ENCODE results near the gene COL23A1. TPM values are rescaled to one million over a fixed set of nuclear protein-coding genes. Genes with fewer than 3 reads are reported as not detected.

COL23A1 gene
- polyA plus RNA-seq, 1 donor (not counting 4 experiments of a cell fraction or from before 2014, with no cell fraction given) = not detected

GRCh38 chr5:178499352-178499751 lies 90.8 kb downstream of the COL23A1 start:
- Histone ChIP-seq H3K27me3 (ENCODE audit: control insufficient read depth, extremely low read depth, insufficient read depth, low read length) (no peaks in the 10 kb centered on the region), H3K4me2 (ENCODE audit: control insufficient read depth, extremely low read depth, insufficient read depth, low read depth, low read length) (no peak overlapping the region), H2AFZ (ENCODE audit: control insufficient read depth, low read length) (no peak overlapping the region), H3K36me3 (ENCODE audit: control insufficient read depth in 2 of 2, extremely low read depth in 1 of 2, insufficient read depth in 2 of 2, low read length in 2 of 2) (no peaks in the 10 kb centered on the region), H3K79me2 (ENCODE audit: control insufficient read depth, insufficient read depth, low read length) (no peaks in the 10 kb centered on the region), H4K20me1 (ENCODE audit: control insufficient read depth, extremely low read depth, insufficient read depth, low read length) (no peaks in the 10 kb centered on the region), H3K9me3 (ENCODE audit: control insufficient read depth, low read depth, low read length) (no peaks in the 10 kb centered on the region), H3K9me1 (ENCODE audit: control insufficient read depth, extremely low read depth, insufficient read depth, low read length) (no peaks in the 10 kb centered on the region), H3K9ac (ENCODE audit: control insufficient read depth, extremely low read depth, insufficient read depth, low read length) (no peak overlapping the region), H3K27ac (ENCODE audit: control insufficient read depth, insufficient read depth, low read length) (no peak overlapping the region), H3K4me3 (ENCODE audit: control insufficient read depth in 2 of 3, extremely low read depth in 1 of 3, insufficient read depth in 2 of 3, low read depth in 1 of 3, low read length in 3 of 3) (no peak overlapping the region), H3K4me1 (ENCODE audit: control insufficient read depth, extremely low read depth, insufficient read depth, low read length) (no peaks in the 10 kb centered on the region)
- no peak for TF ChIP-seq CTCF (optimal IDR thresholded peaks at IDR 0.05 in 1 of 3, IDR thresholded peaks at IDR 0.05 in 1 of 3, conservative IDR thresholded peaks at IDR 0.05 in 1 of 3; ENCODE audit: extremely low read depth in 1 of 3, insufficient read depth in 2 of 3, low read length in 3 of 3)
- no peak for TF ChIP-seq EZH2 (IDR thresholded peaks at IDR 0.05; ENCODE audit: low read length)
- no peak for FAIRE-seq
- no peak for DNase-seq (ENCODE audit: low read depth, low spot score)
- dilution Hi-C loops (cut with MboI; ENCODE audit: extremely low pct_ligation_motif_present, low sequenced_read_pairs) = no loop called here

- H3K27ac ChIP-seq (ENCODE audit: control insufficient read depth, insufficient read depth, low read length) = no peak overlapping the region
- dilution Hi-C loops (cut with MboI; ENCODE audit: extremely low pct_ligation_motif_present, low sequenced_read_pairs) = no loop called here
Observed at GRCh38 chr5:178496642-178497041, 93.6 kb downstream of the COL23A1 start.

More at GRCh38 chr5:178496642-178497041, 93.6 kb downstream of the COL23A1 start:
- Histone ChIP-seq H3K9me3 (ENCODE audit: control insufficient read depth, low read depth, low read length) (no peaks in the 10 kb centered on the region), H3K79me2 (ENCODE audit: control insufficient read depth, insufficient read depth, low read length) (no peaks in the 10 kb centered on the region), H3K27me3 (ENCODE audit: control insufficient read depth, extremely low read depth, insufficient read depth, low read length) (no peaks in the 10 kb centered on the region), H2AFZ (ENCODE audit: control insufficient read depth, low read length) (no peak overlapping the region), H4K20me1 (ENCODE audit: control insufficient read depth, extremely low read depth, insufficient read depth, low read length) (no peaks in the 10 kb centered on the region), H3K4me3 (ENCODE audit: control insufficient read depth in 2 of 3, extremely low read depth in 1 of 3, insufficient read depth in 2 of 3, low read depth in 1 of 3, low read length in 3 of 3) (no peak overlapping the region), H3K4me1 (ENCODE audit: control insufficient read depth, extremely low read depth, insufficient read depth, low read length) (no peaks in the 10 kb centered on the region), H3K9me1 (ENCODE audit: control insufficient read depth, extremely low read depth, insufficient read depth, low read length) (no peaks in the 10 kb centered on the region), H3K9ac (ENCODE audit: control insufficient read depth, extremely low read depth, insufficient read depth, low read length) (no peak overlapping the region), H3K4me2 (ENCODE audit: control insufficient read depth, extremely low read depth, insufficient read depth, low read depth, low read length) (no peak overlapping the region), H3K36me3 (ENCODE audit: control insufficient read depth in 2 of 2, extremely low read depth in 1 of 2, insufficient read depth in 2 of 2, low read length in 2 of 2) (no peaks in the 10 kb centered on the region)
- FAIRE-seq = no peak
- no peak for DNase-seq (ENCODE audit: low read depth, low spot score)
- TF ChIP-seq EZH2 (IDR thresholded peaks at IDR 0.05; ENCODE audit: low read length) (no peak), CTCF (optimal IDR thresholded peaks at IDR 0.05 in 1 of 3, IDR thresholded peaks at IDR 0.05 in 1 of 3, conservative IDR thresholded peaks at IDR 0.05 in 1 of 3; ENCODE audit: extremely low read depth in 1 of 3, insufficient read depth in 2 of 3, low read length in 3 of 3) (no peak)
